Colonic mucosa (tissue), 4 donors: ENCODE measurements around the gene GAS2L2. TPM values are rescaled to one million over a fixed set of nuclear protein-coding genes. Genes with fewer than 3 reads are reported as not detected.

Experiments used
- DNase-seq: peaks from one replicate; pipeline ENCODE4 v3.0.0-alpha.2; 2020
- H3K27ac ChIP-seq: fragments of 200-600 bp; one replicate; pipeline ENCODE4 v1.8.0; 2021
- H3K27me3 ChIP-seq: fragments of 200-600 bp; one replicate; pipeline ENCODE4 v1.8.0; 2021
- H3K36me3 ChIP-seq: fragments of 200-600 bp; one replicate; pipeline ENCODE4 v1.8.0; 2021
- H3K4me1 ChIP-seq: fragments of 200-600 bp; one replicate; pipeline ENCODE4 v1.8.0; 2021; ENCODE audit warnings: mild to moderate bottlenecking
- H3K4me3 ChIP-seq: fragments of 200-600 bp; one replicate; pipeline ENCODE4 v1.8.0; 2021
- H3K9ac ChIP-seq, 2 donors: one replicate each; pipeline ENCODE4 v1.7.0; 2013; ENCODE audit warnings: control low read depth in 2 of 2, low read depth in 2 of 2, low read length in 2 of 2
- H3K9me3 ChIP-seq: fragments of 200-600 bp; one replicate; pipeline ENCODE4 v1.8.0; 2021
- intact Hi-C: fragments of 100-400 bp; cut with DNase I; formaldehyde crosslinking; loops from one replicate; pipeline ENCODE4 v1.14.1; 2022
- total RNA-seq, 2 donors: library from RNA; stranded (reverse); fragmentation: NEBNext Ultra II Directional in 1 of 2; extraction: Animal tissue kit (Norgen Biotek cat#: 25700) in 1 of 2; gene quantifications; one replicate each; pipeline ENCODE4 v1.2.1, GENCODE V29; 2021
- TF ChIP-seq, protein P1 (sequence below): fragments of 200-600 bp; IDR thresholded peaks from one replicate; pipeline ENCODE4 v1.8.0; 2022; ENCODE audit warnings: antibody characterized with exemption, mild to moderate bottlenecking
- donor health status: healthy.
- donor health status: DM: no; HTN: no; CAD: no.
- donor health status: DM: no; HTN: no; CAD: no.

GAS2L2 gene
- total RNA-seq, 2 donors from 2014 or later = 0.15 TPM; not detected in 1

DNA sequence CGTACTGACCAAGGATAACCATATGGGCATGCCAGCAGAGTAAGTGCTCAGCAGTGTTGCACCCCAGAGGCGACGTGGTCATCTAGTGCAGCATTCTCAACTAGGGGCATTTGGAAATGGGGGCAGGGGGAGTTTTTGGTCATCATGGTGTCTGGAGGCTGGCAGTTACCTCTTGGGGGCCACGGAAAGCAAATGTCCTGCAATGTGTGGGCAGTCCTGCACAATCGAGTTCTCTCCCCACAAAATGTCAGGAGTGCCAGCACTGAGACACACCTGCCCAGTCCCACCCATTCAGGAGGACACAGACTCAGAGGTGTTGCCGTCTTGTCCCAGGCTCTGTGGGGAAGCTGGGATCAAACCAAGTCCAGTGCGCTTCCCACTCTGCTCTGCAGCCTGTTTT is 18.6 kb downstream of the GAS2L2 start:
- H3K36me3 ChIP-seq = no peaks in the 10 kb centered on the region
- no peak overlapping the region for H3K9ac ChIP-seq
- no peaks in the 10 kb centered on the region for H3K27me3 ChIP-seq
- TF ChIP-seq, protein P1, sequence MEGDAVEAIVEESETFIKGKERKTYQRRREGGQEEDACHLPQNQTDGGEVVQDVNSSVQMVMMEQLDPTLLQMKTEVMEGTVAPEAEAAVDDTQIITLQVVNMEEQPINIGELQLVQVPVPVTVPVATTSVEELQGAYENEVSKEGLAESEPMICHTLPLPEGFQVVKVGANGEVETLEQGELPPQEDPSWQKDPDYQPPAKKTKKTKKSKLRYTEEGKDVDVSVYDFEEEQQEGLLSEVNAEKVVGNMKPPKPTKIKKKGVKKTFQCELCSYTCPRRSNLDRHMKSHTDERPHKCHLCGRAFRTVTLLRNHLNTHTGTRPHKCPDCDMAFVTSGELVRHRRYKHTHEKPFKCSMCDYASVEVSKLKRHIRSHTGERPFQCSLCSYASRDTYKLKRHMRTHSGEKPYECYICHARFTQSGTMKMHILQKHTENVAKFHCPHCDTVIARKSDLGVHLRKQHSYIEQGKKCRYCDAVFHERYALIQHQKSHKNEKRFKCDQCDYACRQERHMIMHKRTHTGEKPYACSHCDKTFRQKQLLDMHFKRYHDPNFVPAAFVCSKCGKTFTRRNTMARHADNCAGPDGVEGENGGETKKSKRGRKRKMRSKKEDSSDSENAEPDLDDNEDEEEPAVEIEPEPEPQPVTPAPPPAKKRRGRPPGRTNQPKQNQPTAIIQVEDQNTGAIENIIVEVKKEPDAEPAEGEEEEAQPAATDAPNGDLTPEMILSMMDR = no peak
- intact Hi-C loops = no loop called here
- no peak for DNase-seq
- no peaks in the 10 kb centered on the region for H3K4me1 ChIP-seq
- no peak overlapping the region for H3K27ac ChIP-seq
- H3K4me3 ChIP-seq = no peak overlapping the region
- no peaks in the 10 kb centered on the region for H3K9me3 ChIP-seq

DNA sequence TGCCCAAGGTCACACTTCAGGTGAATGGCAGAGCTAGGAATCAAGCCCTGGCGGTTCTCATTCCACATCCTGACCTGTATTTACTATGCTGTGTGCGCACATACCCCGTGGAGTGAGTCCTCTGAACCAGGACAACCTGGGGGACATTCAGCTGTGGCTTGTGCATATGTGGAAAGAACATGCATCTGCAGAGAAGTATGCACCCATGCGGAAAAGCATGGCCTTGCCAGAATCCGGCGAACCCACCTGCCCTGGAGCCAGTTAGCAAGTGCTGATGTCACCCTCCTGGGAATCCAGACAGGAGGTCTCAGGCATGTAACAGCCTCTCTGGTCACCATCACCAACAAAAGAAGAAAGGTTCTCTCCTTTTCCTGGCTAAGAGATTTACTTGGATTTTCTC is 19.7 kb downstream of the GAS2L2 start:
- Histone ChIP-seq H3K27me3 (no peaks in the 10 kb centered on the region), H3K27ac (no peak overlapping the region), H3K9me3 (no peaks in the 10 kb centered on the region), H3K4me3 (no peak overlapping the region), H3K4me1 (no peaks in the 10 kb centered on the region), H3K36me3 (no peaks in the 10 kb centered on the region), H3K9ac (no peak overlapping the region)
- TF ChIP-seq, protein P1 = no peak
- intact Hi-C loops = no loop called here
- no peak for DNase-seq

DNA sequence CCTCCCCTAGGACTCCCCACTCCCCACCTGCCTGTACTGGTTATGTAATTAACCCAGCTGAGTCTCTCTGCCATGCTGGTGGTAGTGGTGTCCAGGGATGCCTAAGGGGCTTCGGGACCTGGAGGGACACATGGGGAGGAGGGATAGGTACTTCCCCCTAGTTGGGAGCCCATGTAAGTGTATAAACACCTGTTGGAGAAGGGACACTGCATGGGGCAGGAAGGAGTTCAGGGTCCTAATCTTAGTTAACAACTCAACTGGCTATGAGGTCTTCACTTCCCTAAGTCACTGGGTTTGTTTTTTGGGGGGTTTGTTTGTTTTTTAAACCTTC is 20.3 kb downstream of the GAS2L2 start:
- Histone ChIP-seq H3K9me3 (no peaks in the 10 kb centered on the region), H3K27me3 (no peaks in the 10 kb centered on the region), H3K36me3 (no peaks in the 10 kb centered on the region), H3K27ac (no peak overlapping the region), H3K4me1 (no peaks in the 10 kb centered on the region), H3K4me3 (no peak overlapping the region), H3K9ac (no peak overlapping the region)
- DNase-seq = no peak
- intact Hi-C loops = no loop called here
- TF ChIP-seq, protein P1 = no peak

DNA sequence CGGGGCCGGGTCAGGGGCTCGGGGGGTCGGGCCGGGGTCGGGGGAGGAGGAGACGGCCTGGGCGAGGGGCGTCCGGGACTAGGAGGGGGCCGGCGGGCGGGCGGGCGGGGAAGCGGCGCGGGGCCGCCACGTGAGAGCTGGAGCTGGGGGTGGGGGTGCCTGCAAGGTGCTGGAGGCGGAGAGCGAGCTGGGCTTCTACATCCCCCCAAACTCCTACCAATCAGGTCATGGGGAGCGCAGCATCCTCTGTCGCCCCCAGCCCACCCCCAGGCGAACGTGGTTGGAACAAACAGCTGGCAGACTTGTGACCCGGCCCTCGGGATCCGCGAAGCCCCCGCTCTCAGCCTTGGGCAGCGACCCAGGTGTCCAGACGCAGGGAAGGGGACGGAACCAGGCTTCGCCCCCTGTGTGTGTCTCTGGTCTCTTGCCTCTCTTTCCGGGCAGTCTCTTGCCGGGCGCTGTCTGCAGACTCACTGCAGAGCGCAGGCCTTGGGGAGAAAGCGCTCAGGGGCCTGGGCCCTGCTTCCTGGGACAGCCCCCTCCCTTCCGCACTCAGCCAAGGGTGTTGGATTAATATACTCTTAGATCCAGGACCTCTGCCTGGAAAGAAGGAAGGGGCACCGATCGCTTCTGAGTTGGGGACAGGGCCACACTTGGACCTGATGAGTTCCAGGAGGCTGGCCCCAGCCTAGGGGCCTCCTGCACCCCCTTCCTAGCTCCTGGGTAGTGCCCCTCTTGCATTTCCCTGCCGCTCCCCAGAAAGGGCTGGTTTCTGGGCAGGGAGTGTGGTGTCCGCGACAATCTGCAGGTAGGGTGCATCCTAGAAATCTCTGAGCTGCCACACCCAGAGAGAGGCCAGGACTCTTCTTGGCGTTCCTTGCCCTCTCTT is 20.9 kb downstream of the GAS2L2 start:
- no peak for DNase-seq
- H3K27me3 ChIP-seq = no peaks in the 10 kb centered on the region
- H3K27ac ChIP-seq = no peak overlapping the region
- H3K9ac ChIP-seq = peak overlapping the region in 1 of 2 donors; percentile 20
- no peaks in the 10 kb centered on the region for H3K36me3 ChIP-seq
- no peaks in the 10 kb centered on the region for H3K9me3 ChIP-seq
- no peaks in the 10 kb centered on the region for H3K4me1 ChIP-seq
- intact Hi-C loops = no loop called here
- peak overlapping the region; percentile 41 for H3K4me3 ChIP-seq
- TF ChIP-seq, protein P1 = no peak

DNA sequence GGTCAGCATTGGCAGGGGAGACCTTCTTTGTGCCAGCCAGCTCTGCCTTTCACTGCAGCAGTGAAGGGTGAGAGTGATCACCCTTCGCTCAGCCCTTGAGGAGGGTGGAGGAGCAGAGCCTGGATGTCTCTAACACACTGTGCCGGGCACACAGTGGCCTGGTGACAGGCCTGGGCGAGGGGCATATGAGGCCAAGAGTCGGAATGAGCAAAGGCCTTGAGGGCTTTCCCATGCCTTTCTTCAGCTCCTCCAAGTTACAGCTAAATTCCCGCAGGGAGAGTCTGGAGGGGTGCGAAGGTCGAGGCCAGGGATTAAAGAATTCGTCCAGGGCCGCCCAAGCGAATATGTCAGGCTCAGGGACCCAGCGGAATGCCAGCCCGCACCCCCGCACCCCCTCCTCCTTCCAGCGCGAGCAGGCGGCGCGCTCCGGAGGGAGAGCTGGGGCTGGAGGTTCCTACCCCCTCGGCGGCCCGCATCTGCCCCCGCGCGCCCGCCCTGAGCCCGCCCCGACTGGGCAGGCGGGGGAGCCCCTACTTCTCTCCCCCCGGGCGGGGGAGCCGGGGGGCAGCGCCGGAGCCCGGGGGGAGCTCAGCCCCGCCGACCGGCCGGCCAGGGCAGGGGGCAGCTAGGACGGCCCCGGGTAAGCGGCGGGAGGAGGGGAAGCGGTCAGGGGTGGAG is 21.7 kb downstream of the GAS2L2 start, which contains the start of gene RASL10B:
Gene RASL10B (plus strand): TSS at position 401 of the 678 bp plus-strand sequence. CDS start 3,546 bp downstream, outside the sequence.
- intact Hi-C loops = no loop called here
- no peak for DNase-seq
- TF ChIP-seq, protein P1 = no peak
- no peaks in the 10 kb centered on the region for H3K27me3 ChIP-seq
- H3K36me3 ChIP-seq = no peaks in the 10 kb centered on the region
- H3K9ac ChIP-seq = peak within 1 kb of the TSS; percentile 1 to 30
- H3K4me3 ChIP-seq = peak within 1 kb of the TSS; percentile 41
- H3K4me1 ChIP-seq = no peaks in the 10 kb centered on the region
- no peaks in the 10 kb centered on the region for H3K9me3 ChIP-seq
- no peak within 1 kb of the TSS for H3K27ac ChIP-seq
